Effector memory CD4-positive, alpha-beta T cell (primary cell): ENCODE measurements around the gene UTP14C.
"Not testable (repeated sequence)": the region's sequence is repeated elsewhere in the genome, so short reads cannot be mapped to it uniquely, and the experiment has no call there.

Experiments
- DNase-seq, 3 donors: peaks; one replicate each; pipeline ENCODE4 v3.0.0-alpha.2; 2020
- H3K27ac ChIP-seq: 2 replicates; pipeline ENCODE4 v1.7.0; 2013; ENCODE audit warnings: mild to moderate bottlenecking, low read length, moderate library complexity; ENCODE audit not compliant: insufficient read depth, poor library complexity, severe bottlenecking
- H3K27me3 ChIP-seq: replicated peaks from 2 replicates; pipeline ENCODE4 v1.7.0; 2013; ENCODE audit warnings: mild to moderate bottlenecking, low read length; ENCODE audit not compliant: insufficient read depth, control insufficient read depth, poor library complexity, severe bottlenecking
- H3K36me3 ChIP-seq: 2 replicates; pipeline ENCODE4 v1.7.0; 2013; ENCODE audit warnings: mild to moderate bottlenecking, low read length, moderate library complexity; ENCODE audit not compliant: control insufficient read depth, insufficient read depth
- H3K4me1 ChIP-seq: 2 replicates; pipeline ENCODE4 v1.7.0; 2013; ENCODE audit warnings: low read length, mild to moderate bottlenecking; ENCODE audit not compliant: control insufficient read depth, insufficient read depth, poor library complexity, severe bottlenecking
- H3K4me3 ChIP-seq: 2 replicates; pipeline ENCODE4 v1.7.0; 2013; ENCODE audit warnings: low read length, low read depth, mild to moderate bottlenecking; ENCODE audit not compliant: insufficient read depth, poor library complexity, severe bottlenecking
- H3K9me3 ChIP-seq: 2 replicates; pipeline ENCODE4 v1.7.0; 2013; ENCODE audit warnings: mild to moderate bottlenecking, low read length, moderate library complexity; ENCODE audit not compliant: control insufficient read depth

Gene UTP14C

GRCh38 chr13:52012512-52012836 lies 12.0 kb upstream of the UTP14C start:
- Histone ChIP-seq H3K36me3 (peaks cover 4% of the 10 kb centered on the region), H3K9me3 (no peaks in the 10 kb centered on the region), H3K27ac (peak overlapping the region; percentile 75), H3K4me1 (peaks cover 11% of the 10 kb centered on the region), H3K27me3 (no peaks in the 10 kb centered on the region), H3K4me3 (peak overlapping the region; percentile 94)
- no peak for DNase-seq

- H3K27me3 ChIP-seq, result no peaks in the 10 kb centered on the region
- no peak overlapping the region for H3K27ac ChIP-seq
- peaks cover 25% of the 10 kb centered on the region for H3K36me3 ChIP-seq
- DNase-seq, result no peak
- H3K4me3 ChIP-seq, result no peak overlapping the region
- peaks cover 5% of the 10 kb centered on the region for H3K4me1 ChIP-seq
- no peaks in the 10 kb centered on the region for H3K9me3 ChIP-seq
Observed at GRCh38 chr13:52016296-52016695, 8.2 kb upstream of the UTP14C start.

GRCh38 chr13:52020191-52020590 lies 4.3 kb upstream of the UTP14C start:
- no peak for DNase-seq
- no peaks in the 10 kb centered on the region for H3K27me3 ChIP-seq
- H3K4me1 ChIP-seq, result no peaks in the 10 kb centered on the region
- H3K36me3 ChIP-seq, result peaks cover 37% of the 10 kb centered on the region
- no peak overlapping the region for H3K27ac ChIP-seq
- no peaks in the 10 kb centered on the region for H3K9me3 ChIP-seq
- H3K4me3 ChIP-seq, result no peak overlapping the region

DNA sequence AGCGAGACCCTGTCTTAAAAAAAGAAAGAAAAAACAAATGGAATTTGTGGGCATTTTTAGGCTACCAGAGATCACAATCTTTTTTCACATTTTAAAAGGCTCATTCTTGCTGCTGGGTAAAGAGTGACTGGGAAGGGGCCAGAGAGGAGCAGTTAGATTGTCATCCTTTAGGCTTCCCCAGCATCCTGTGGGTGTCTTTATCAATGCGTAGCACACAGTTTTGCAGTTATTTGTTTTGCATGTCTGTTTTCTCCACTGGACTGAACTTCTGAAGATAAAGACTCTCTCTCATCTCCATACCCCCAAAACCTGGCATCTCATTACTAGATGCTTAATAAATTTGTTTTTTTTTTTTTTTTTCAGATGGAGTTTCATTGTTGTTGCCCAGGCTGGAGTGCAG lies 2.1 kb upstream of the UTP14C start:
- no peak for DNase-seq

GRCh38 chr13:52025475-52026245 lies 1.2 kb downstream of the UTP14C start:
- DNase-seq, result no peak
- H3K27me3 ChIP-seq, result no peaks in the 10 kb centered on the region
- no peaks in the 10 kb centered on the region for H3K4me1 ChIP-seq
- H3K4me3 ChIP-seq, result no peak overlapping the region
- H3K27ac ChIP-seq, result no peak overlapping the region
- H3K9me3 ChIP-seq, result no peaks in the 10 kb centered on the region
- peaks cover 27% of the 10 kb centered on the region for H3K36me3 ChIP-seq

More for the DNA sequence above, 2.1 kb upstream of the UTP14C start:
- Histone ChIP-seq H3K4me1 (no peaks in the 10 kb centered on the region), H3K27ac (no peak overlapping the region), H3K4me3 (no peak overlapping the region), H3K9me3 (no peaks in the 10 kb centered on the region), H3K27me3 (no peaks in the 10 kb centered on the region), H3K36me3 (peaks cover 41% of the 10 kb centered on the region)

- H3K36me3 ChIP-seq, result peaks cover 25% of the 10 kb centered on the region
- no peaks in the 10 kb centered on the region for H3K27me3 ChIP-seq
- no peaks in the 10 kb centered on the region for H3K9me3 ChIP-seq
- no peak for DNase-seq
- H3K4me3 ChIP-seq, result no peak overlapping the region
- H3K27ac ChIP-seq, result no peak overlapping the region
- no peaks in the 10 kb centered on the region for H3K4me1 ChIP-seq
Observed at GRCh38 chr13:52026246-52026626, 1.7 kb downstream of the UTP14C start.

GRCh38 chr13:52027832-52028231 lies 3.3 kb downstream of the UTP14C start:
- Histone ChIP-seq H3K9me3 (no peaks in the 10 kb centered on the region), H3K27me3 (no peaks in the 10 kb centered on the region), H3K4me3 (no peak overlapping the region), H3K36me3 (peaks cover 23% of the 10 kb centered on the region), H3K4me1 (no peaks in the 10 kb centered on the region), H3K27ac (no peak overlapping the region)
- DNase-seq, result no peak

DNA sequence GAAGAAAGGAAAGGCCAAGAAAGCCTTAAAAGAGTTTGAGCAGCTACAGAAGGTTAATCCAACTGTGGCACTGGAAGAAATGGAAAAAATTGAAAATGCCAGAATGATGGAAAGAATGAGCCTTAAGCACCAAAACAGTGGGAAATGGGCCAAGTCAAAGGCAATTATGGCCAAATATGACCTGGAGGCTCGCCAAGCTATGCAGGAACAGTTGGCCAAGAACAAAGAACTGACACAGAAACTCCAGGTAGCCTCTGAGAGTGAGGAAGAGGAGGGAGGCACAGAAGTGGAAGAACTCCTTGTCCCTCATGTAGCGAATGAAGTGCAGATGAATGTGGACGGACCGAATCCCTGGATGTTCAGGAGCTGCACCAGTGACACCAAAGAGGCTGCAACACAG lies 5.1 kb downstream of the UTP14C start:
- no peak for DNase-seq
- H3K4me1 ChIP-seq, result no peaks in the 10 kb centered on the region
- H3K36me3 ChIP-seq, result peaks cover 14% of the 10 kb centered on the region
- no peak overlapping the region for H3K4me3 ChIP-seq
- no peak overlapping the region for H3K27ac ChIP-seq
- H3K9me3 ChIP-seq, result no peaks in the 10 kb centered on the region
- H3K27me3 ChIP-seq, result no peaks in the 10 kb centered on the region

DNA sequence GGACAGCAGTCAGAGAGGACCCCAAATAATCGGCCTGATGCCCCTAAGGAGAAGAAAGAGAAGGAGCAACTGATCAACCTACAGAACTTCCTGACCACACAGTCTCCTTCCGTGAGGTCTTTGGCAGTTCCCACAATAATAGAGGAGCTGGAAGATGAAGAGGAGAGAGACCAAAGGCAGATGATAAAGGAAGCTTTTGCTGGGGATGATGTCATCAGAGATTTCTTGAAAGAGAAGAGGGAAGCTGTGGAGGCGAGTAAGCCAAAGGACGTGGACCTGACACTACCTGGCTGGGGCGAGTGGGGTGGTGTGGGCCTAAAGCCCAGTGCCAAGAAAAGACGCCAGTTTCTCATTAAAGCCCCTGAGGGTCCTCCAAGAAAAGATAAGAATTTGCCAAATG lies 5.9 kb downstream of the UTP14C start:
- H3K27me3 ChIP-seq, H3K27ac ChIP-seq: not testable (repeated sequence)

DNA sequence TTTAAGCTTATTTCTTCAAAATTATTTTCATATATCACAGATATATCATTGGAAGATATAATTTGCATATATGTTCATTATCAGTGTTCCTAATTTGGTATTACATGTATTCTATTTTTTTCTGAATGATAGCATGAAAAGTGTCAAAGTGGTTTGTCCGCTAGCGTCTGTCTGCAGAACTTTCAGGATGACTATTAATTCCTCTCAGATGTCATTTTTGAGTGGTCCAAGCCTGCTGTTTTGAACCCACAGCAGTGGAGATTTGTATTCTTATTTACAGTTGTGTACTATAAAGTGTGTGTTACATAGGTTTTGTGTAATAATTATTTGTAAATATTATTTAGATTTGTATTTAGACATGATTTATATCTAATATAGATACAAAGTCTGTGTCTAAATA lies 8.5 kb downstream of the UTP14C start:
- H3K27me3 ChIP-seq, result no peaks in the 10 kb centered on the region
- peaks cover 4% of the 10 kb centered on the region for H3K36me3 ChIP-seq
- no peak overlapping the region for H3K27ac ChIP-seq
- DNase-seq, result no peak
- no peaks in the 10 kb centered on the region for H3K9me3 ChIP-seq
- H3K4me1 ChIP-seq, result no peaks in the 10 kb centered on the region
- H3K4me3 ChIP-seq, result no peak overlapping the region

More for the DNA sequence above, 5.9 kb downstream of the UTP14C start:
- not testable (repeated sequence) for H3K9me3 ChIP-seq, H3K4me1 ChIP-seq, DNase-seq, H3K4me3 ChIP-seq
- H3K36me3 ChIP-seq, result peaks cover 11% of the 10 kb centered on the region
